ENCODE measurements around the gene MRPS6.

Gene MRPS6

GRCh38 chr21:34186109-34186719, 112.8 kb downstream of the MRPS6 start:
- DNase-seq (ENCODE audit: low read depth), result no peak
- no peak for TF ChIP-seq CTCF (IDR thresholded peaks at IDR 0.05; ENCODE audit: low read depth, low read length, missing control alignments)

DNA sequence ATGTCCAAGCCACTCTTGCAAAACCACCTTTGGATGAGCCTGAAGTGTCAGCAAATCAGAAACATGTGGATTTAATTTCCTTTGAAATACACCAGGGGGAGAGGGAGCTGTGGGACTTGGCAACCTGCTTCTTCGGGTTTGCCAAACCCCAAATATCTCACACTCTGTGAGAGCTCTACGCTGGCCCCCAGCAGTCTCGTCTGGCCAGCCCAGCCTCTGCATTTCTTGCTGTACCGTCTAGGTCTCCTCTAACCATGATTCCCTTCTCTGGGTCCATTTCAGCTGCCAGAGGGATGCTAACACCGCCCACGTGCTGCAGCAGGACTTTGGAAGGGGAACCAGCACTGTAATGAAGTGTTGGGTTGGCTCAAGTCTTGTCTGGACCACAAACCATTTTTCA, 114.6 kb downstream of the MRPS6 start:
- no peak for TF ChIP-seq CTCF (IDR thresholded peaks at IDR 0.05; ENCODE audit: low read depth, low read length, missing control alignments)
- no peak overlapping the region for H3K4me3 ChIP-seq (ENCODE audit: low read depth, low read length)
- no peak for DNase-seq (ENCODE audit: low read depth)

More at GRCh38 chr21:34186109-34186719, 112.8 kb downstream of the MRPS6 start:
- no peak overlapping the region for H3K4me3 ChIP-seq (ENCODE audit: low read depth, low read length)

GRCh38 chr21:34189506-34189905, 116.1 kb downstream of the MRPS6 start:
- no peak for DNase-seq (ENCODE audit: low read depth)
- H3K4me3 ChIP-seq (ENCODE audit: low read depth, low read length), result no peak overlapping the region
- no peak for TF ChIP-seq CTCF (IDR thresholded peaks at IDR 0.05; ENCODE audit: low read depth, low read length, missing control alignments)

DNA sequence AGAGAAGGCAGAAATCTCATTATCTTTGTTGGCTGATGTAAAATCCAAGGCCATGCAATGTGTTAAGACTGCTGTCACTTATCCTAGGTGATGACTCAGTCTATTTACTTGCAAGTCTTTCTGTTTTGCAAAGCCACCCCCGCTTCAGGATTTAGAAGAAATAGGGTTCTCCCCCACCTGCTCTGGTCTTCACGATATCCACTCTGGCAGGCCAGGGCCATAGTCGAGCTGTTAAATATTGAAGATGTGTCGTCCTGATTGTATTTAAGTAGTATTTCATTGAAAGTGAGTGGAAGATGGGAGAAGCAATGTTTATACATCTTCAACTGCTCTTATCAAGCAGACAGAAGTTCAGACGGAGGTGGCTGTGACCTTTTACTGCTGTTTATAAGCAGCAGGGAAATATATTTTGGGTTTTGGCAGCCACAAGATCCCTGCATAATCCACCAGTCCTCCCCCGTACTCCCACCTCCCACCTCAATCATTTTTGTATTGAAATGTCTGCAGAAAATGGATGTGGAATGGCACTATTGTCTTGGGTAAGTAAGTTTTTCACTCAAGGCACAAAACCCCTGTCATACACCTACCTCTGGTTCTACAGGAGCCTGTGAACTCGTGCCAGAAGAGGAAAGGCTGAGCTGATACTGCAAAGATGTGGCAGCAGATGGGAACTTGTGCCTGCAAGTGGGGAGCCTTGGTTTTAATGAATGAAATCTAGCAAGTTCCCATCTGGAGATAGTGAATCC, 117.4 kb downstream of the MRPS6 start:
- no peak for DNase-seq (ENCODE audit: low read depth)
- no peak overlapping the region for H3K4me3 ChIP-seq (ENCODE audit: low read depth, low read length)
- TF ChIP-seq CTCF (IDR thresholded peaks at IDR 0.05; ENCODE audit: low read depth, low read length, missing control alignments), result no peak

- no peak for TF ChIP-seq CTCF (IDR thresholded peaks at IDR 0.05; ENCODE audit: low read depth, low read length, missing control alignments)
- no peak overlapping the region for H3K4me3 ChIP-seq (ENCODE audit: low read depth, low read length)
- DNase-seq (ENCODE audit: low read depth), result no peak
Observed at GRCh38 chr21:34191876-34192275, 118.5 kb downstream of the MRPS6 start.

All from GM12864 (cell line).